ENCODE results near the gene FBXL7.

- no peak for TF ChIP-seq CTCF (conservative IDR thresholded peaks at IDR 0.05)
- TF ChIP-seq ZFX (IDR thresholded peaks at IDR 0.05) = no peak
These were observed 36.0 kb downstream of the FBXL7 start for GRCh38 chr5:15535938-15536337.

All from C4-2B (cell line).